NCI-H2196 (cell line): ENCODE data around the gene SNAPC5.
"Not testable (repeated sequence)": the region's sequence is repeated elsewhere in the genome, so short reads cannot be mapped to it uniquely, and the experiment has no call there.

Experiments used
- DNase-seq: peaks from one replicate; lab custom pipeline; 2025; ENCODE audit not compliant: unreplicated experiment; lab: John Stamatoyannopoulos, UW

The SNAPC5 gene

GRCh38 chr15:66491846-66492245 is 5.7 kb downstream of the SNAPC5 start:
- no peak for DNase-seq

GRCh38 chr15:66489179-66489791 is 8.3 kb downstream of the SNAPC5 start:
- DNase-seq, result no peak

GRCh38 chr15:66488525-66488924 is 9.0 kb downstream of the SNAPC5 start:
- DNase-seq, result no peak

GRCh38 chr15:66486887-66487286 is 10.7 kb downstream of the SNAPC5 start:
- DNase-seq, result no peak

GRCh38 chr15:66484539-66485112 is 12.9 kb downstream of the SNAPC5 start:
- peak; percentile 2 for DNase-seq

GRCh38 chr15:66483131-66483566 is 14.4 kb downstream of the SNAPC5 start:
- peak; percentile 41 for DNase-seq

GRCh38 chr15:66482539-66482938 is 15.0 kb downstream of the SNAPC5 start:
- no peak for DNase-seq

- no peak for DNase-seq
These were observed 16.3 kb downstream of the SNAPC5 start for GRCh38 chr15:66481107-66481856.

GRCh38 chr15:66480267-66480666 is 17.3 kb downstream of the SNAPC5 start:
- DNase-seq, result no peak

- no peak for DNase-seq
These were observed 20.6 kb downstream of the SNAPC5 start for GRCh38 chr15:66477011-66477410.

- no peak for DNase-seq
These were observed 21.0 kb downstream of the SNAPC5 start for GRCh38 chr15:66476535-66476934.

- DNase-seq, result no peak
These were observed 22.6 kb downstream of the SNAPC5 start for GRCh38 chr15:66474963-66475362.

GRCh38 chr15:66474135-66474534 is 23.4 kb downstream of the SNAPC5 start:
- DNase-seq, result no peak

- no peak for DNase-seq
These were observed 25.2 kb downstream of the SNAPC5 start for GRCh38 chr15:66472176-66472999.

GRCh38 chr15:66470825-66471224 is 26.7 kb downstream of the SNAPC5 start:
- not testable (repeated sequence) for DNase-seq

GRCh38 chr15:66467162-66468040 is 30.2 kb downstream of the SNAPC5 start:
- not testable (repeated sequence) for DNase-seq

- not testable (repeated sequence) for DNase-seq
These were observed 32.3 kb downstream of the SNAPC5 start for GRCh38 chr15:66465294-66465693.

- no peak for DNase-seq
These were observed 34.9 kb downstream of the SNAPC5 start for GRCh38 chr15:66462627-66463026.

- DNase-seq, result no peak
These were observed 35.6 kb downstream of the SNAPC5 start for GRCh38 chr15:66461917-66462316.

- not testable (repeated sequence) for DNase-seq
These were observed 36.3 kb downstream of the SNAPC5 start for GRCh38 chr15:66461294-66461693.
